Measurements from ENCODE around the gene CARMIL3. TPM values are rescaled to one million over a fixed set of nuclear protein-coding genes. Genes with fewer than 3 reads are reported as not detected.

CARMIL3 gene
- total RNA-seq, 2 experiments from 2014 or later = 0.75 to 1.00 TPM

DNA sequence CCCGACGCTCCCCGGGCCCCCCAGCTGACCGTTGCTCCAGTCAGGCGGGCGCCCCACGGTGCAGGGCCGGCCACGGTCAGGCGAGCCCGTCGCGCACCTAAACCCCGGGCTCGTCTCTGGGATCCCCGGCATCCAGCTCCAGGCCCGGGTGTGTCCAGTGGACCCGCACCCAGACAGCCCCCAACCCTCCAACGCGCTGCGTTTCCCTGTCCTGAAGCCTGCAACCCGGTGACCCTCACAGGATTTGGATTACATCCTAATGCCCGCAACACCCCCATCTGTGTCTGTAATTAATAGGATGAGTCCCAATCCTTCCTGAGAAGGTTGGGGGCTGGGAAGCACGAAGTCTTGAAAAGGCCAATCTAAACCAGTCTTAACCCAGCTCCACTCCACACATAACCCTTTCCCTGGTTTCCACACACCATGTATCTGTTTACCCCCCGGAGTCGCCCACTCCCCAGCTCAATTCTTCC, 30.0 kb downstream of the CARMIL3 start:
- POLR2A ChIA-PET = interaction anchor here (1.1 to 3.8 kb wide), 6 partner anchors 9 to 33 kb away, joined by 4 to 30 read pairs (median 6); partner anchors contain the start of genes DCAF11, NRL and PCK2
- no peak for DNase-seq
- Mint-ChIP-seq H3K9me3 (no peaks in the 10 kb centered on the region), H3K36me3 (no peaks in the 10 kb centered on the region), H3K4me1 (ENCODE audit: low read depth) (peaks cover 16% of the 10 kb centered on the region), H3K27ac (no peak overlapping the region), H3K4me3 (peak overlapping the region; percentile 65), H3K27me3 (no peaks in the 10 kb centered on the region)
- CTCF ChIA-PET = interaction anchor here (1.0 to 6.1 kb wide), 8 partner anchors 11 to 79 kb away, joined by 3 to 93 read pairs (median 10); partner anchors contain the start of genes CPNE6, IRF9 and PCK2
- intact Hi-C loops (cut with micrococcal nuclease) = loop anchor here (1.0 kb wide), 1 partner anchor 13 kb away; the partner anchor contains the start of gene PCK2

DNA sequence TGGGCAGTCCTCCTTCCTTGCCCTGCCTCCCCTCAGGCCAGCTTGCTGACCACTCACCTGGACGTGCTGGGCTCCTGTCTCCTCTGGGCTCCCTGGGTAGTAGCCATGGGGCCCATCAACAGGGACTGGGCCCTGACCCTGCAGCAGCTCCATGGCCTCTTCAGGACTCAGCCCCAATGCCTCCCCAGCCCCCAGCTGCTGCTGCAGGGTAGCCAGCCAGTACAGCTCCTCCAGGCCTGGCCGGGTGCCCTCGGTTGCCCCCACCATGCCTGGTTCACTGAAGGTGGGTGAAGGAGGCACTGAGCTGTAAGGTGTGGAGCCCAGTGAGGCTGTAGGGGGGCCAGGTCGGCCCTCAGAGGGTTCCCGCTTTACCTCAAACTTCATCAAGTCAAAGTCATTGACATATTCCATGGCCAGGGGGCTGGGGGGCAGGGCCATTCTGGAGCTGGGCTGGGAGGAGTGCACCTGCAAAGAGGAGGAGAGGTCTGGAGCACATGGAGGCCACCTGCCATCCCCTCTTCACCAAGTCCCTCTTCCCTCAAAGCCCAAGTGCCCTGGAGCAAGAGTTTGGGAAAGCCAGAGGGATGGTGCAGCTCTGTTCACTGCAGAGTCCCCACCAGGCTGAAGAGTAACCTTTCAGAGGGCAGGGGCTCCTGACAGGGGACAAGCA, 30.7 kb downstream of the CARMIL3 start:
- H3K4me3 Mint-ChIP-seq = peak overlapping the region; percentile 65
- intact Hi-C loops (cut with micrococcal nuclease) = no loop called here
- ChIA-PET CTCF (interaction anchor here (2.6 to 6.1 kb wide), 4 partner anchors 10 to 26 kb away, joined by 10 to 93 read pairs (median 30); partner anchors contain the start of genes CPNE6 and PCK2), POLR2A (interaction anchor here (1.4 to 3.8 kb wide), 4 partner anchors 12 to 32 kb away, joined by 5 to 30 read pairs (median 10); partner anchors contain the start of genes DCAF11, NRL and PCK2)
- H3K27me3 Mint-ChIP-seq = no peaks in the 10 kb centered on the region
- H3K4me1 Mint-ChIP-seq (ENCODE audit: low read depth) = peaks cover 16% of the 10 kb centered on the region
- no peak for DNase-seq
- H3K36me3 Mint-ChIP-seq = no peaks in the 10 kb centered on the region
- peak overlapping the region; percentile 11 for H3K27ac Mint-ChIP-seq
- H3K9me3 Mint-ChIP-seq = no peaks in the 10 kb centered on the region

DNA sequence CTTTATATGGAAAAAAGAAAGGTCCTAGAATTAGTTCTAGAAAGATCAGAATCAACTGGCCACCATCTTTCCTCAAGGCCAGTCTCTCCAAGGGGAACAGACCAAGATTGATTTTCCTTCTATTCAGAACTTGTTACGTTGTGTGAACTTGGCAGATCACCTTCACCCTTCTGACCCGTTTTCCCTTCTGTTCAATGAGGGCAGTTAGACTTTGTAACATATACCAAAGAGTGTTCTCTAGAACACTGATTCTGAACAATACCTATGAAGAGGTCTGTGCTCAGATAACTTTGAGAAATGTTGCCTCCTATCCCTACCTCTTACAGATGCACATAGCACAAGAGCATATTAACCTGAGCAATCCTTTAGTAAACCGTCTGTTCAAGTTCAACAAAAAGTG, 31.7 kb downstream of the CARMIL3 start:
- POLR2A ChIA-PET = no interaction called here
- DNase-seq = no peak
- Mint-ChIP-seq H3K4me3 (no peak overlapping the region), H3K9me3 (no peaks in the 10 kb centered on the region), H3K36me3 (no peaks in the 10 kb centered on the region), H3K27me3 (no peaks in the 10 kb centered on the region), H3K4me1 (ENCODE audit: low read depth) (peaks cover 16% of the 10 kb centered on the region), H3K27ac (no peak overlapping the region)
- CTCF ChIA-PET = interaction anchor here (2.4 to 6.1 kb wide), 3 partner anchors 9 to 25 kb away, joined by 11 to 93 read pairs (median 14); partner anchors contain the start of gene PCK2
- intact Hi-C loops (cut with micrococcal nuclease) = no loop called here

DNA sequence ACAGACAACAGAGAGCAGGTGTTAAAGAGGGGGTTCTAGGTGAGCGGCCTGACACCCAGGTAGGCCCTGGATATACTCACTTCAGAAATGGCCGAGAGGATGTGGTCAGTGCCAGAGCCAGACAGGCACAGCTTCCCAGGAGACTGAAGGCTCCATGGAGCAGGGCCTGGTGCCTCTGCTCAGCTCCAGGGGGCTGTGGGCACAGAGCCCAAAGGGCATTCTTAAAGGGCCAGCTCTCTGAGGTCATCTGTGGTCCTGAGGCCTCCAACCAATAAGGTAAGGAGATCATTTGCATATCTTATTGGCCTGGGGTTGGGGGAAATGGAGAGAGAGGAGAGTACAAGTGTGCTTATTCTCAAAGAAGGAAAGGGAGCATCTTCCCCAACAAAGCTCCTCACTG, 32.6 kb downstream of the CARMIL3 start:
- CTCF ChIA-PET = interaction anchor here (0.6 to 2.4 kb wide), 3 partner anchors 8 to 26 kb away, joined by 3 to 14 read pairs (median 3); no protein-coding TSS in a partner anchor
- intact Hi-C loops (cut with micrococcal nuclease) = no loop called here
- Mint-ChIP-seq H3K4me3 (no peak overlapping the region), H3K4me1 (ENCODE audit: low read depth) (peaks cover 16% of the 10 kb centered on the region), H3K27ac (no peak overlapping the region), H3K27me3 (no peaks in the 10 kb centered on the region), H3K36me3 (no peaks in the 10 kb centered on the region), H3K9me3 (no peaks in the 10 kb centered on the region)
- DNase-seq = no peak
- POLR2A ChIA-PET = interaction anchor here (1.4 kb wide), 1 partner anchor 9 kb away, joined by 5 read pairs; the partner anchor contains the start of gene PCK2

DNA sequence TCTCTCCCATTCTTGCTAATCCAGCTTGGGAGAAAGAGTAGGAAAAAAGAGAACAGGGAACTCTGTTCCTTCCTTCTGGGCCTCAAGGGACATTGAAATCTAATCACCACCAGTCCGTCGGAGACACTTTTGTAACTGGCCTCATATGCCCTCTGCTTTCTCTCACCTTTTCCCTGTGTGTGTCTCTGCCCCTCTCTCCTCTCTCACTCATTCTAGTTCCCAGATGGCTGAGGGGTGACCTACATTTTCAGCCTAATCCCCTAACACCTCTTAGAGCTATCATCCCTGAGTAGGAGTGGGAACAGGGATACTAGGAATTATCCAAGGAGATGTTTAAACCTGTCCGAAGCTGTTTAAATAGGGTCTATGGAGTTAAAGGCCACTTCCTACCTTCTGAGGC, 33.4 kb downstream of the CARMIL3 start:
- POLR2A ChIA-PET = interaction anchor here (1.4 kb wide), 1 partner anchor 8 kb away, joined by 5 read pairs; the partner anchor contains the start of gene PCK2
- intact Hi-C loops (cut with micrococcal nuclease) = no loop called here
- Mint-ChIP-seq H3K27ac (no peak overlapping the region), H3K9me3 (no peaks in the 10 kb centered on the region), H3K36me3 (no peaks in the 10 kb centered on the region), H3K4me1 (ENCODE audit: low read depth) (peaks cover 12% of the 10 kb centered on the region), H3K27me3 (no peaks in the 10 kb centered on the region), H3K4me3 (no peak overlapping the region)
- DNase-seq = no peak
- CTCF ChIA-PET = interaction anchor here (2.4 kb wide), 1 partner anchor 27 kb away, joined by 14 read pairs; no protein-coding TSS in a partner anchor

DNA sequence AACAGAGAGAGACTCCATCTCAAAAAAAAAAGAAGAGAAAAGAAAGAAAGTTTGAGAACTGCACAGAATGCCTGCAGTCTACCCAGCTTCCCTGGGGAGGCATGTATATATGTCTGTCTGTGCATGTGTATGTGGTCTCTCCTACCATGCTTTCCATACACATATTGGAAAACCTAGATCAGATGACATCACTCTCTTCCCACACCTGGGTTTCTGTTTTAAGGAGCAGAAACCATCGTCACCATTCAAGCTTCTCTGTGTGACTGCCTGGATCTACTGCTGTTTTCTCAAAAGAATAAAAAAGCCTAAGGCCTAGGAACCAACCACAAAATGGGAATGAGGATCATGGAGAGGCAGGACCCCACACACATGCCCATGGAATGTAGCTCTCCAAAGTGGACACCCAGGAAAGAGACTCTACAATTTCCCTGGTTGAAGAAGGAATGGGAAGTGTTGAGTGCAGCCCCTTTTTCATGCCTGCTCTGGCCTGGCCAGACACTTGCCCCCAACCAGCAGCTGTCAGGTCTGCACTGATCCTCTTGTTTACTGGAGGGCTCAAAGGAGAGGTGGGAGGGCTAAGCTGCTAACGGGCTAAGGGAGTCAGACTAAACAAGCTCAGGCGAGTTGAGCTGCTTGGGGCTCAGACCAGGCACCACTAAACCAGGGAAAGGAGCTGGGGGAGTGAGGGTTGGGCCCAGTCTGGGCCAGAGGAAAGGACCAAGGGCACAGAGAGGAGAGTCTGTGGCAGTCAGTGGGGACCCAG, 34.6 kb downstream of the CARMIL3 start:
- Mint-ChIP-seq H3K9me3 (no peaks in the 10 kb centered on the region), H3K27ac (no peak overlapping the region), H3K4me3 (no peak overlapping the region), H3K36me3 (no peaks in the 10 kb centered on the region), H3K27me3 (no peaks in the 10 kb centered on the region), H3K4me1 (ENCODE audit: low read depth) (peaks cover 8% of the 10 kb centered on the region)
- intact Hi-C loops (cut with micrococcal nuclease) = no loop called here
- ChIA-PET CTCF (interaction anchor here (0.8 to 1.4 kb wide), 3 partner anchors 22 to 83 kb away, joined by 3 to 9 read pairs (median 5); no protein-coding TSS in a partner anchor), POLR2A (no interaction called here)
- no peak for DNase-seq

DNA sequence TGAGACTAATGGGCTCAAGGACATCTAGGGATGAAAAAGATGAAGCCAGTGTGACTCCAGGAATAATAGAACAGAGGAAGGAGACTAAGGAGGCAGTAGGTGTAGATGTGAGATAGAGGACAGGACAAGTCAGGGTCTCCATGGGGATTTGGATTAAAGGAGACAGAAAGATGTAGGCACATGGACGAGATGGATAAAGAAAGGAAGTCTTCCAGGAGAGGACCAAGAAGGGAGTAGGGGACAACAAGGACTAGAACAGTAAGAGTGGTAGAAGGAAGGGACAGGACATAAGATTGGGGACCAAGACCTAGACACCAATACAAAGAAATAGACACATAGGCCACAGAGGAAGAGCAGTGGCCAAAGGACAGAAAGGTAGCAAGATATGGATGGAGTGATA, 35.2 kb downstream of the CARMIL3 start:
- DNase-seq = no peak
- POLR2A ChIA-PET = no interaction called here
- Mint-ChIP-seq H3K27ac (no peak overlapping the region), H3K36me3 (no peaks in the 10 kb centered on the region), H3K4me3 (no peak overlapping the region), H3K9me3 (no peaks in the 10 kb centered on the region), H3K27me3 (no peaks in the 10 kb centered on the region), H3K4me1 (ENCODE audit: low read depth) (peaks cover 4% of the 10 kb centered on the region)
- intact Hi-C loops (cut with micrococcal nuclease) = no loop called here
- CTCF ChIA-PET = interaction anchor here (1.4 kb wide), 1 partner anchor 29 kb away, joined by 9 read pairs; no protein-coding TSS in a partner anchor

DNA sequence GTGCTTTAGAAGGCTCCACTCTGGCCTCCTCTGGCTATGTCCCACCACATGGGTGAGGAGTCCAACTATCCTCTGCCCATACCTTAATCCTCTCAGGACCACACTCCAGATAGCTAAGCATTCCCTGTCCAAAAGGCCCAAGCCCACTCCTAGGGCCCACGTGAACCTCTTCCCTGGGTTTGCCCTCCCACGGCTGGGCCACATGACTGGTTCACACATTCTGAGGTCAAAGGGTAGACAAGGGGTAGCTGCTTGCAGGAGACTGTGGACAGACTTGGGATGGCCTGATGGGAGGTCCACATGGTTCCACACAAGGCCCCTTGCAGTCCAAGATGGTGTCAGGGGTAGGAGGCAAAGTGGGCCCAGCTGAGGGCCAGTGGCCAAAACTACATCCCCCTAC, 36.3 kb downstream of the CARMIL3 start:
- H3K27ac Mint-ChIP-seq = no peak overlapping the region
- no peak for DNase-seq
- ChIA-PET POLR2A (no interaction called here), CTCF (interaction anchor here (0.6 to 12.3 kb wide), 3 partner anchors 14 to 29 kb away, joined by 3 to 458 read pairs (median 241); no protein-coding TSS in a partner anchor)
- intact Hi-C loops (cut with micrococcal nuclease) = no loop called here
- no peaks in the 10 kb centered on the region for H3K36me3 Mint-ChIP-seq
- H3K27me3 Mint-ChIP-seq = no peaks in the 10 kb centered on the region
- H3K4me3 Mint-ChIP-seq = no peak overlapping the region
- no peaks in the 10 kb centered on the region for H3K9me3 Mint-ChIP-seq
- H3K4me1 Mint-ChIP-seq (ENCODE audit: low read depth) = peaks cover 7% of the 10 kb centered on the region

DNA sequence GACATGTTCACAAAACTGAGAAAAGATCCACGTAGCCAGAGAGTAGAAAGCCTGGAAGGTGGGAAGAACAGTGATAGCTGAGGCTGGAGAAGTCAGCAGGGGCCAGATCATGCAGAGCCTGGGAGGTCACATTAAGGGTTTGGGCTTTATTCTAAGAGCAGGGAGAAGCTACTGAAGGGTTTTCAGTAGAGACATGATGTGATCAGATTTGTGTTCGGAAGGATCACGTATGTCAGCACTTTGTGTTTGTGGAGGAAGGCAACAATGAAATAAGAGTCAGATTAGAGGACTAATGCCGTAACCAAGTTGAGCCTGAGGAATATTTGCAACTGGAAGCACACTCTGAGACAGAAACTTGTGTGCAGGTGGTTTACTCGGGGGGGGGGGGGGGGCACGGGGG, 38.1 kb downstream of the CARMIL3 start:
- CTCF ChIA-PET = interaction anchor here (0.5 to 12.3 kb wide), 24 partner anchors 9 to 1201 kb away, joined by 3 to 458 read pairs (median 6); partner anchors contain the start of genes CARMIL3, CPNE6, DHRS4L2 and IRF9
- Mint-ChIP-seq H3K27ac (no peak overlapping the region), H3K27me3 (no peaks in the 10 kb centered on the region), H3K36me3 (peaks cover under 1% of the 10 kb centered on the region), H3K4me3 (no peak overlapping the region), H3K4me1 (ENCODE audit: low read depth) (peaks cover 15% of the 10 kb centered on the region), H3K9me3 (no peaks in the 10 kb centered on the region)
- no peak for DNase-seq
- intact Hi-C loops (cut with micrococcal nuclease) = loop anchor here (1.0 to 10.0 kb wide), 4 partner anchors 32 to 207 kb away; partner anchors contain the start of genes DHRS1, DHRS4L2 and NOP9
- POLR2A ChIA-PET = interaction anchor here (1.3 to 1.5 kb wide), 2 partner anchors 8 to 32 kb away, joined by 4 to 9 read pairs; no protein-coding TSS in a partner anchor

DNA sequence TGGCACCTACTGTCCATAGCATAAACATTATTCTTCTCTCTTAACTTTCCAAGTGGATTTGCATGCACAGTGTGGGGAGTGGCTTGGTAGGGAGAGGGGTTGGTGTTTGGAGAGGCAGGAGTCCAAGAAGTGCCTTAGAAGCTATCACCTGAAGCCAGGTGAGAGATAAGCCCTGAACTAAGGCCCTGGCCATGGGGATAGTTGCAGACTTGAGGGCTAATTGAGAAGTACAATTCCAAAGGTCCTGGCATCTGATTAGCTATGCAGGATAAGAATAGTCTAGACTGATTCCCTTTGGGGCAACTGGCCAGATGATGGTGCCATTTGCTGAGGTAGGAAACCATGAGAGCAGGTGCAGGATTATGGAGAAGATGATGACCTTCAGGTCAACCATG, 40.3 kb downstream of the CARMIL3 start:
- no peak for DNase-seq
- Mint-ChIP-seq H3K4me1 (ENCODE audit: low read depth) (peaks cover 28% of the 10 kb centered on the region), H3K27ac (no peak overlapping the region), H3K9me3 (no peaks in the 10 kb centered on the region), H3K4me3 (no peak overlapping the region), H3K36me3 (peaks cover 19% of the 10 kb centered on the region), H3K27me3 (no peaks in the 10 kb centered on the region)
- intact Hi-C loops (cut with micrococcal nuclease) = loop anchor here (5.0 to 10.0 kb wide), 2 partner anchors 107 to 205 kb away; partner anchors contain the start of genes DHRS1, DHRS4L2 and NOP9
- ChIA-PET POLR2A (interaction anchor here (0.9 to 4.0 kb wide), 5 partner anchors 11 to 121 kb away, joined by 3 to 46 read pairs (median 7); partner anchors contain the start of genes CHMP4A, DCAF11 and NRL), CTCF (interaction anchor here (0.9 to 12.3 kb wide), 7 partner anchors 12 to 503 kb away, joined by 3 to 458 read pairs (median 5); partner anchors contain the start of genes DCAF11, NRL and PSME1)
